ENCODE measurements around the gene ADK. TPM values are rescaled to one million over a fixed set of nuclear protein-coding genes. Genes with fewer than 3 reads are reported as not detected.

The ADK gene
- total and polyA plus RNA-seq, 2 of the 4 experiments (the other 2 are of a cell fraction) = 30.6 to 40.9 TPM

- peak overlapping the region; percentile 72; the same call in 1 of the 2 replicates for H4K5ac ChIP-seq (ENCODE audit: low read depth, low read length)
- no peak for ATAC-seq (ENCODE audit: low read depth)
- H3K27me3 ChIP-seq (ENCODE audit: control insufficient read depth, insufficient read depth, low read length) = no peaks in the 10 kb centered on the region
- H3K4me2 ChIP-seq (ENCODE audit: low read depth, low read length) = peak overlapping the region; percentile 36; the same call in 1 of the 2 replicates
- no peak overlapping the region for H2BK20ac ChIP-seq (ENCODE audit: low read depth, low read length)
- dilution Hi-C loops (cut with HindIII; ENCODE audit: low sequenced_read_pairs, unreplicated experiment) (no loop called here), in situ Hi-C loops (cut with MboI; ENCODE audit: low sequenced_read_pairs) (no loop called here), intact Hi-C loops (cut with micrococcal nuclease) (loop anchor here (5.0 kb wide), 1 partner anchor 42 kb away; the partner anchor contains the start of genes ADK and AP3M1)
- H2AFZ ChIP-seq (replicated peaks; ENCODE audit: low read length, poor library complexity) = no peak overlapping the region
- TF ChIP-seq CEBPB (IDR thresholded peaks at IDR 0.05; ENCODE audit: low read depth, low read length) (no peak), CHD1 (IDR thresholded peaks at IDR 0.05; ENCODE audit: low read depth, low read length) (no peak), POLR2A (IDR thresholded peaks at IDR 0.05; ENCODE audit: low read depth, low read length) (no peak), RCOR1 (IDR thresholded peaks at IDR 0.05; ENCODE audit: insufficient replicate concordance, low read length) (no peak), NFE2L2 (IDR thresholded peaks at IDR 0.05; ENCODE audit: low read depth, low read length) (no peak), CTCF (conservative IDR thresholded peaks at IDR 0.05; ENCODE audit: low read depth, low read length) (no peak), FOS (IDR thresholded peaks at IDR 0.05; ENCODE audit: low read depth, low read length) (no peak), RFX5 (IDR thresholded peaks at IDR 0.05; ENCODE audit: low read depth, low read length) (no peak), RAD21 (IDR thresholded peaks at IDR 0.05; ENCODE audit: low read length) (no peak), ELK1 (IDR thresholded peaks at IDR 0.05; ENCODE audit: borderline replicate concordance, low read depth, low read length) (no peak), MAFK (IDR thresholded peaks at IDR 0.05; ENCODE audit: low read depth, low read length) (no peak), USF2 (IDR thresholded peaks at IDR 0.05; ENCODE audit: low read depth, low read length) (no peak), SMC3 (IDR thresholded peaks at IDR 0.05; ENCODE audit: low read depth, low read length) (no peak), BHLHE40 (IDR thresholded peaks at IDR 0.05; ENCODE audit: low read depth, low read length) (no peak), MXI1 (IDR thresholded peaks at IDR 0.05; ENCODE audit: borderline replicate concordance, low read depth, low read length) (no peak), MAZ (IDR thresholded peaks at IDR 0.05; ENCODE audit: borderline replicate concordance, low read depth, low read length) (no peak)
- H3K9ac ChIP-seq (ENCODE audit: low read depth, low read length) = no peak overlapping the region
- peak overlapping the region in 1 of 2 experiments; percentile 68; a peak in 2 of 4 replicates for H4K8ac ChIP-seq (ENCODE audit: low read depth in 2 of 2, low read length in 2 of 2)
- H3K23ac ChIP-seq (ENCODE audit: low read depth, low read length) = no peak overlapping the region
- H2AK5ac ChIP-seq (ENCODE audit: low read depth, low read length) = no peak overlapping the region
- H2BK5ac ChIP-seq (ENCODE audit: low read depth, low read length, poor library complexity, severe bottlenecking) = no peak overlapping the region
- H4K91ac ChIP-seq (ENCODE audit: insufficient read depth, low read depth, low read length) = no peak overlapping the region
- H3K14ac ChIP-seq (replicated peaks; ENCODE audit: low read depth, low read length) = 0 out of 2 replicates have a peak overlapping the region, but pooled peaks have one; percentile 17
- H3K4me3 ChIP-seq (ENCODE audit: insufficient read depth, low read depth, low read length) = no peak overlapping the region
- no peak overlapping the region for H3K27ac ChIP-seq (ENCODE audit: insufficient read depth, low read length)
- H3K79me1 ChIP-seq (ENCODE audit: low read depth in 1 of 2, low read length in 2 of 2) = peaks cover 17 to 56% of the 10 kb centered on the region in 2 experiments
- H2BK15ac ChIP-seq (ENCODE audit: low read depth, low read length) = no peak overlapping the region
- no peak overlapping the region for H3K4ac ChIP-seq (ENCODE audit: low read depth, low read length)
- peak; percentile 82 for DNase-seq
- peaks cover 11% of the 10 kb centered on the region; the same call in 1 of the 2 replicates for H3K9me1 ChIP-seq (ENCODE audit: insufficient read depth, low read length)
- BruUV-seq (replicated peaks) = no TSS peak
- no peak overlapping the region for H3K56ac ChIP-seq (ENCODE audit: extremely low read depth, insufficient read depth, low read length)
- H2AK9ac ChIP-seq (replicated peaks; ENCODE audit: low read depth, low read length, poor library complexity) = no peak overlapping the region
- ChIA-PET CTCF (no interaction called here), POLR2A (ENCODE audit: unreplicated experiment) (no interaction called here)
- H3K18ac ChIP-seq (ENCODE audit: low read depth, low read length) = peak overlapping the region; percentile 23; the same call in 1 of the 2 replicates
- H4K20me1 ChIP-seq (ENCODE audit: insufficient read depth, low read length) = peaks cover 5% of the 10 kb centered on the region; the same call in 1 of the 2 replicates
- H3K4me1 ChIP-seq (ENCODE audit: control insufficient read depth, insufficient read depth, low read length) = peaks cover 6% of the 10 kb centered on the region
- 43% methylated on average over 3 of the region's 3 CpGs; no CpG with 5 or more reads in 1 of the 2 experiments for WGBS, 2 experiments (ENCODE audit: extremely low coverage in 2 of 2, insufficient read length in 1 of 2)
- no peaks in the 10 kb centered on the region for H3K9me3 ChIP-seq (ENCODE audit: control insufficient read depth, insufficient read depth, low read length)
- H2BK120ac ChIP-seq (ENCODE audit: low read depth, low read length) = no peak overlapping the region
- H3K36me3 ChIP-seq (ENCODE audit: control insufficient read depth, insufficient read depth, low read length) = no peaks in the 10 kb centered on the region
Observed at GRCh38 chr10:74194545-74194944, 43.5 kb downstream of the ADK start.

All from IMR-90 (cell line).